A673 (cell line): ENCODE data around the gene FOXK1. TPM values are rescaled to one million over a fixed set of nuclear protein-coding genes. Genes with fewer than 3 reads are reported as not detected.

Source experiments
- BruUV-seq: library from RNA; stranded (reverse); fragments of 400-500 nt; replicated peaks from 2 replicates; lab custom pipeline; 2021; lab: Mats Ljungman, UMichigan
- CTCF ChIA-PET: fragments of 300-600 bp; sonication (Branson Sonifier 250); formaldehyde crosslinking; loops from one replicate; lab custom pipeline; 2022; ENCODE audit warnings: antibody characterized with exemption; lab: Charles Lee
- POLR2A ChIA-PET: fragments of 300-600 bp; sonication (Branson Sonifier 250); formaldehyde crosslinking; loops from one replicate; lab custom pipeline; 2022; ENCODE audit warnings: antibody characterized with exemption; ENCODE audit not compliant: low non-redundant PET; lab: Charles Lee
- DNase-seq: peaks from one replicate; pipeline ENCODE4 v3.0.0-alpha.2; 2015; ENCODE audit warnings: low spot score
- H3K27ac ChIP-seq: fragments of 200-600 bp; sonication (generic); 2 replicates; pipeline ENCODE4 v1.5.1; 2016; ENCODE audit warnings: mixed run types, low read depth, mild to moderate bottlenecking, mixed read lengths, antibody characterized with exemption, low read length; ENCODE audit not compliant: poor library complexity, severe bottlenecking
- H3K27me3 ChIP-seq: fragments of 200-600 bp; sonication (generic); replicated peaks from 2 replicates; pipeline ENCODE4 v1.6.1; 2017; ENCODE audit warnings: mixed run types, low read depth, mild to moderate bottlenecking, mixed read lengths, antibody characterized with exemption, low read length; ENCODE audit not compliant: insufficient read depth, poor library complexity
- H3K36me3 ChIP-seq: fragments of 200-600 bp; sonication (generic); 2 replicates; pipeline ENCODE4 v1.6.1; 2016; ENCODE audit warnings: mixed run types, mild to moderate bottlenecking, mixed read lengths, antibody characterized with exemption, low read length; ENCODE audit not compliant: insufficient read depth, poor library complexity, severe bottlenecking
- H3K4me1 ChIP-seq: fragments of 200-600 bp; sonication (generic); 2 replicates; pipeline ENCODE4 v1.6.1; 2017; ENCODE audit warnings: mixed run types, mild to moderate bottlenecking, mixed read lengths, antibody characterized with exemption, low read length; ENCODE audit not compliant: insufficient read depth, poor library complexity, severe bottlenecking
- H3K4me3 ChIP-seq: fragments of 200-600 bp; sonication (generic); 2 replicates; pipeline ENCODE4 v1.5.1; 2016; ENCODE audit warnings: low read depth, mixed run types, mild to moderate bottlenecking, mixed read lengths, low read length; ENCODE audit not compliant: poor library complexity, severe bottlenecking
- H3K9me3 ChIP-seq: fragments of 200-600 bp; sonication (generic); 2 replicates; pipeline ENCODE4 v1.6.1; 2016; ENCODE audit warnings: mixed run types, low read depth, mild to moderate bottlenecking, mixed read lengths, antibody characterized with exemption, low read length; ENCODE audit not compliant: poor library complexity, severe bottlenecking
- CTCF ChIP-seq: fragments of 300-800, 200-600 bp; sonication (generic); conservative IDR thresholded peaks from 2 replicates; pipeline ENCODE4 v1.5.1; 2017; ENCODE audit warnings: low read depth, mild to moderate bottlenecking, antibody characterized with exemption, low read length, moderate library complexity, mixed read lengths
- EZH2 ChIP-seq: fragments of 200-600 bp; sonication (generic); IDR thresholded peaks from 2 replicates; pipeline ENCODE4 v1.6.1; 2017; ENCODE audit warnings: borderline replicate concordance, low read depth, mild to moderate bottlenecking, mixed read lengths, antibody characterized with exemption, low read length; ENCODE audit not compliant: poor library complexity, severe bottlenecking
- intact Hi-C: fragments of 100-400 bp; cut with micrococcal nuclease; formaldehyde crosslinking; loops from one replicate; pipeline ENCODE4 v1.10.0; 2022; ENCODE audit not compliant: unreplicated experiment
- total RNA-seq: library from RNA; stranded (reverse); gene quantifications from 2 replicates; pipeline ENCODE4 v1.2.3, GENCODE V29; 2021

Gene FOXK1
- total RNA-seq, 1 experiment from 2014 or later = 43.8 TPM

- Histone ChIP-seq H3K9me3 (no peaks in the 10 kb centered on the region), H3K4me3 (no peak overlapping the region), H3K27ac (no peak overlapping the region), H3K4me1 (no peaks in the 10 kb centered on the region), H3K36me3 (no peaks in the 10 kb centered on the region), H3K27me3 (no peaks in the 10 kb centered on the region)
- DNase-seq = no peak
- ChIA-PET POLR2A (no interaction called here), CTCF (no interaction called here)
- TF ChIP-seq EZH2 (no peak), CTCF (no peak)
- no TSS peak for BruUV-seq
- intact Hi-C loops = no loop called here
These were observed 123.3 kb downstream of the FOXK1 start for GRCh38 chr7:4805110-4805983.

GRCh38 chr7:4805984-4806300 lies 123.8 kb downstream of the FOXK1 start:
- H3K4me1 ChIP-seq = no peaks in the 10 kb centered on the region
- ChIA-PET POLR2A (no interaction called here), CTCF (no interaction called here)
- intact Hi-C loops = no loop called here
- H3K4me3 ChIP-seq = no peak overlapping the region
- no peaks in the 10 kb centered on the region for H3K27me3 ChIP-seq
- no peaks in the 10 kb centered on the region for H3K36me3 ChIP-seq
- no peaks in the 10 kb centered on the region for H3K9me3 ChIP-seq
- DNase-seq = no peak
- BruUV-seq = no TSS peak
- TF ChIP-seq EZH2 = no peak
- TF ChIP-seq CTCF = no peak
- no peak overlapping the region for H3K27ac ChIP-seq

GRCh38 chr7:4806983-4807597 lies 125.0 kb downstream of the FOXK1 start:
- POLR2A ChIA-PET = no interaction called here
- H3K36me3 ChIP-seq = no peaks in the 10 kb centered on the region
- no peaks in the 10 kb centered on the region for H3K27me3 ChIP-seq
- CTCF ChIA-PET = no interaction called here
- no peak overlapping the region for H3K4me3 ChIP-seq
- DNase-seq = no peak
- H3K9me3 ChIP-seq = no peaks in the 10 kb centered on the region
- no peaks in the 10 kb centered on the region for H3K4me1 ChIP-seq
- intact Hi-C loops = no loop called here
- no peak overlapping the region for H3K27ac ChIP-seq
- BruUV-seq = no TSS peak
- TF ChIP-seq CTCF = no peak
- no peak for TF ChIP-seq EZH2
